Renal cortex interstitium (tissue), 11 donors: ENCODE data around the gene GPD1. TPM values are rescaled to one million over a fixed set of nuclear protein-coding genes. Genes with fewer than 3 reads are reported as not detected.

Source experiments
- DNase-seq, 11 donors: peaks; one replicate each; pipeline ENCODE4 v3.0.0-alpha.2; 2013; ENCODE audit warnings: low read depth in 9 of 11, low spot score in 4 of 11; ENCODE audit errors: extremely low read depth in 1 of 11
- polyA plus RNA-seq, 3 donors: library from polyadenylated mRNA; unstranded; fragments of 120-200 nt; gene quantifications; one replicate each; pipeline ENCODE4 v1.2.1, GENCODE V29; 2013; ENCODE audit not compliant: insufficient read length in 3 of 3

Gene GPD1
- polyA plus RNA-seq, 3 donors: 57.2 to 83.3 (median 65.6) TPM

GRCh38 chr12:50087151-50087550, 16.7 kb upstream of the GPD1 start:
- no peak for DNase-seq

GRCh38 chr12:50087995-50088394, 15.8 kb upstream of the GPD1 start:
- DNase-seq: no peak

- no peak for DNase-seq
Observed at GRCh38 chr12:50088577-50089335, 15.1 kb upstream of the GPD1 start.

GRCh38 chr12:50089730-50090129, 14.1 kb upstream of the GPD1 start:
- no peak for DNase-seq

GRCh38 chr12:50090391-50090790, 13.4 kb upstream of the GPD1 start:
- DNase-seq: no peak

- no peak for DNase-seq
Observed at GRCh38 chr12:50097952-50098351, 5.9 kb upstream of the GPD1 start.

GRCh38 chr12:50099302-50100008, 4.4 kb upstream of the GPD1 start:
- no peak for DNase-seq

GRCh38 chr12:50100561-50100960, 3.2 kb upstream of the GPD1 start:
- no peak for DNase-seq

GRCh38 chr12:50101663-50102062, 2.1 kb upstream of the GPD1 start:
- no peak for DNase-seq

- no peak for DNase-seq
Observed at GRCh38 chr12:50102131-50102531, 1.7 kb upstream of the GPD1 start.

- DNase-seq: no peak
Observed at GRCh38 chr12:50102646-50103309, 1.0 kb upstream of the GPD1 start.

- DNase-seq: no peak
Observed at GRCh38 chr12:50103351-50103750, 457 bp upstream of the GPD1 start.

- peak in 1 of 11 donors; percentile 58 for DNase-seq
Observed at GRCh38 chr12:50104417-50105366, 884 bp downstream of the GPD1 start.

- DNase-seq: no peak
Observed at GRCh38 chr12:50105913-50106450, 2.2 kb downstream of the GPD1 start.

- DNase-seq: no peak
Observed at GRCh38 chr12:50106907-50107306, 3.1 kb downstream of the GPD1 start.

GRCh38 chr12:50107416-50108268, 3.8 kb downstream of the GPD1 start:
- DNase-seq: no peak

GRCh38 chr12:50109319-50109718, 5.5 kb downstream of the GPD1 start:
- no peak for DNase-seq
